ENCODE measurements around the gene BLID.

- TF ChIP-seq EZH2 (IDR thresholded peaks at IDR 0.05; ENCODE audit: insufficient read depth, poor library complexity, severe bottlenecking): no peak
- no peak for TF ChIP-seq EZH2phosphoT487 (IDR thresholded peaks at IDR 0.05; ENCODE audit: insufficient read depth, low read depth)
These were observed at the start of gene BLID for GRCh38 chr11:122115524-122116379.

Measured in GM23248 (cell line).